ENCODE results near the gene PPP1R13B.

- TF ChIP-seq CTCF (IDR thresholded peaks at IDR 0.05) (no peak), POLR2A (IDR thresholded peaks at IDR 0.05) (no peak)
Observed at GRCh38 chr14:103734081-103734888, 113.1 kb downstream of the PPP1R13B start.
